ENCODE measurements around the gene GADD45A. TPM values are rescaled to one million over a fixed set of nuclear protein-coding genes. Genes with fewer than 3 reads are reported as not detected.
A peak's percentile ranks its signal among the peaks of the same experiment; 100 is the strongest.

GADD45A gene
- polyA plus RNA-seq, 1 of the 3 experiments (the other 2 are of a cell fraction), result 164 TPM

DNA sequence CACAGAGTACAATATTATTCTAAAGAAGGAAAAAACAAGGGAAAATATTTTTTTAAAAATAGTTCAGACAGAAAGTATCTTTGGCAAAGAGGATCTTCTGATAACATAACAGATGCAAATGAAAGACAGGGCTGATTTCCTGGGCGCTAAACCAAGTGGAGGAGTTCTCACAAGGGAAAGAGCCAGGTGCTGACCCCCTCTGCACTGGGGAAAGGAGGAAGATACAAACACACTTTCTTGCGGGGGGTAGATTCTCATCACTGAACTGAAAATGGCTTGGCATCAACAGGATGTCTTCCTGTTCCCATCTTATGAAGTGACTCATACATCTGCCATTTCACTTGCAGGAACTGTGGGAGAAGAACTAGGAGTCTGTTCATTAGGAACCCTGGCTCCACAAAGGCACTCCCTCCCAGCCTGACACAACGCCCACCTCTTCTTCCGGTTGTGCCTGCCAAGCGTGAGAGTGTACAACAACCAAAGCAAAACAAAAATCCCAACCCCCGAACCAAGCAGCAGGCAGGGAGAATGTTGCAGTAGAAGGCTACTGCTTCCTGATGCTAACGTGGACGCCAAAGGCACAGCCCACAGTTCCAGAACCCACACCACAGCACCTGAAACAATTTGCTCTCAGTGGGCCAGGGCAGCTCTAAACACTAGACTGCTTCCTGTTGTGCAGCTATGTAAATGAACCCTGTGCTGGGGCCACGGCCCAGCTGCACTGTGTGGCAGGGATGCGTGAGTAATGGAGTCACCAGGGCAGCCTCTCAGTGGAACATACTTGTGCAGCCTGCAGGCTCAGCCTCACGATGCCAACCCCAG is 51.0 kb downstream of the GADD45A start (continued):
- TF ChIP-seq SIN3A (IDR thresholded peaks at IDR 0.05; ENCODE audit: borderline replicate concordance, low read depth, low read length) (no peak), EZH2phosphoT487 (IDR thresholded peaks at IDR 0.05; ENCODE audit: borderline replicate concordance, low read depth) (no peak), JUND (IDR thresholded peaks at IDR 0.05) (peak; percentile 81), EP300 (IDR thresholded peaks at IDR 0.05; ENCODE audit: borderline replicate concordance in 1 of 2, low read depth in 1 of 2, low read length in 1 of 2) (peak; percentile 26 to 65; a peak in 1 of 4 replicates), MXI1 (IDR thresholded peaks at IDR 0.05; ENCODE audit: low read depth, low read length) (no peak)
- TF ChIP-seq, protein P1, sequence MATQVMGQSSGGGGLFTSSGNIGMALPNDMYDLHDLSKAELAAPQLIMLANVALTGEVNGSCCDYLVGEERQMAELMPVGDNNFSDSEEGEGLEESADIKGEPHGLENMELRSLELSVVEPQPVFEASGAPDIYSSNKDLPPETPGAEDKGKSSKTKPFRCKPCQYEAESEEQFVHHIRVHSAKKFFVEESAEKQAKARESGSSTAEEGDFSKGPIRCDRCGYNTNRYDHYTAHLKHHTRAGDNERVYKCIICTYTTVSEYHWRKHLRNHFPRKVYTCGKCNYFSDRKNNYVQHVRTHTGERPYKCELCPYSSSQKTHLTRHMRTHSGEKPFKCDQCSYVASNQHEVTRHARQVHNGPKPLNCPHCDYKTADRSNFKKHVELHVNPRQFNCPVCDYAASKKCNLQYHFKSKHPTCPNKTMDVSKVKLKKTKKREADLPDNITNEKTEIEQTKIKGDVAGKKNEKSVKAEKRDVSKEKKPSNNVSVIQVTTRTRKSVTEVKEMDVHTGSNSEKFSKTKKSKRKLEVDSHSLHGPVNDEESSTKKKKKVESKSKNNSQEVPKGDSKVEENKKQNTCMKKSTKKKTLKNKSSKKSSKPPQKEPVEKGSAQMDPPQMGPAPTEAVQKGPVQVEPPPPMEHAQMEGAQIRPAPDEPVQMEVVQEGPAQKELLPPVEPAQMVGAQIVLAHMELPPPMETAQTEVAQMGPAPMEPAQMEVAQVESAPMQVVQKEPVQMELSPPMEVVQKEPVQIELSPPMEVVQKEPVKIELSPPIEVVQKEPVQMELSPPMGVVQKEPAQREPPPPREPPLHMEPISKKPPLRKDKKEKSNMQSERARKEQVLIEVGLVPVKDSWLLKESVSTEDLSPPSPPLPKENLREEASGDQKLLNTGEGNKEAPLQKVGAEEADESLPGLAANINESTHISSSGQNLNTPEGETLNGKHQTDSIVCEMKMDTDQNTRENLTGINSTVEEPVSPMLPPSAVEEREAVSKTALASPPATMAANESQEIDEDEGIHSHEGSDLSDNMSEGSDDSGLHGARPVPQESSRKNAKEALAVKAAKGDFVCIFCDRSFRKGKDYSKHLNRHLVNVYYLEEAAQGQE (IDR thresholded peaks at IDR 0.05; ENCODE audit: low read depth, low read length), result peak; percentile 7; the same call in 1 of the 2 replicates
- TF ChIP-seq, protein P2, sequence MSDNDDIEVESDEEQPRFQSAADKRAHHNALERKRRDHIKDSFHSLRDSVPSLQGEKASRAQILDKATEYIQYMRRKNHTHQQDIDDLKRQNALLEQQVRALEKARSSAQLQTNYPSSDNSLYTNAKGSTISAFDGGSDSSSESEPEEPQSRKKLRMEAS (IDR thresholded peaks at IDR 0.05; ENCODE audit: low read depth), result peak; percentile 80; the same call in 1 of the 2 replicates

DNA sequence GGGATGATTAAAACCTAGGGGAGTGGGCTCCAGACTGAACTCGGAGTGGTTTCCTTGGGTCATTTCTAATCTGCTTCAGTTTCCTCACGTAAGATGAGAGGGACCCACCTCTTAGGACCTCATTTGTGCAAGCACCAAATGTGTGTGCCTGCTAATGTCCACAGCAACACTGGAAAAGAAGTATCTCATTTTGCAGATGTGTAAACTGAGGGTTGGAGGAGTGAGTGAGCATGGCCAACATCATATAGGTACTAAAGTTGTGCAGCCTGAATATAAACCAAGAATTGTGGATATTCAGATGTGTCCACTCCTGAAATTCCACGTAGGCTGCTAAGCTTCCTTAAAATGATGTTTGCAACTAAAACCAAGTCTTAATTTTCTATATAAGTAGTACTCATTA is 51.7 kb downstream of the GADD45A start:
- peak overlapping the region; percentile 56; the same call in 1 of the 2 replicates for H3K9ac ChIP-seq
- DNase-seq, result no peak
- no peaks in the 10 kb centered on the region for H3K27me3 ChIP-seq (ENCODE audit: insufficient read depth)
- H3K9me3 ChIP-seq, result no peaks in the 10 kb centered on the region
- peak overlapping the region; percentile 80 for H3K4me2 ChIP-seq
- no peaks in the 10 kb centered on the region for H3K36me3 ChIP-seq (replicated peaks in 1 of 2; ENCODE audit: control insufficient read depth in 1 of 2, insufficient read depth in 2 of 2, low read length in 1 of 2)
- no peaks in the 10 kb centered on the region for H4K20me1 ChIP-seq (ENCODE audit: insufficient read depth)
- H3K4me1 ChIP-seq (ENCODE audit: control insufficient read depth in 1 of 2, insufficient read depth in 2 of 2, low read depth in 1 of 2, low read length in 1 of 2), result peaks cover 15 to 43% of the 10 kb centered on the region in 2 experiments; a peak in 3 of 4 replicates
- 88% methylated on average over 2 of the region's 3 CpGs for WGBS (ENCODE audit: low lambda C conversion rate)
- peaks cover 81% of the 10 kb centered on the region for H3K79me2 ChIP-seq (ENCODE audit: insufficient read depth)
- H3K9me2 ChIP-seq, result no peaks in the 10 kb centered on the region
- TF ChIP-seq, protein P2 (IDR thresholded peaks at IDR 0.05; ENCODE audit: low read depth), result no peak
- no peak for TF ChIP-seq TCF12 (IDR thresholded peaks at IDR 0.05)
- peaks cover 25% of the 10 kb centered on the region for H3F3A ChIP-seq (replicated peaks; ENCODE audit: insufficient read depth)
- POLR2A ChIA-PET, result no interaction called here
- no peak overlapping the region for H2AFZ ChIP-seq (ENCODE audit: low read depth)
- CTCF ChIA-PET, result interaction anchor here (0.9 to 2.1 kb wide), 2 partner anchors 23 to 193 kb away, joined by 3 to 14 read pairs; no protein-coding TSS in a partner anchor
- H3K4me3 ChIP-seq (ENCODE audit: low read depth in 2 of 2, low read length in 1 of 2), result peak overlapping the region in 1 of 2 experiments; percentile 49; a peak in 2 of 4 replicates
- peak overlapping the region; percentile 82 to 99 for H3K27ac ChIP-seq (ENCODE audit: low read depth in 2 of 2, low read length in 1 of 2)

Measured in SK-N-SH (cell line).